ENCODE measurements around the gene SLIT2.

The SLIT2 gene

DNA sequence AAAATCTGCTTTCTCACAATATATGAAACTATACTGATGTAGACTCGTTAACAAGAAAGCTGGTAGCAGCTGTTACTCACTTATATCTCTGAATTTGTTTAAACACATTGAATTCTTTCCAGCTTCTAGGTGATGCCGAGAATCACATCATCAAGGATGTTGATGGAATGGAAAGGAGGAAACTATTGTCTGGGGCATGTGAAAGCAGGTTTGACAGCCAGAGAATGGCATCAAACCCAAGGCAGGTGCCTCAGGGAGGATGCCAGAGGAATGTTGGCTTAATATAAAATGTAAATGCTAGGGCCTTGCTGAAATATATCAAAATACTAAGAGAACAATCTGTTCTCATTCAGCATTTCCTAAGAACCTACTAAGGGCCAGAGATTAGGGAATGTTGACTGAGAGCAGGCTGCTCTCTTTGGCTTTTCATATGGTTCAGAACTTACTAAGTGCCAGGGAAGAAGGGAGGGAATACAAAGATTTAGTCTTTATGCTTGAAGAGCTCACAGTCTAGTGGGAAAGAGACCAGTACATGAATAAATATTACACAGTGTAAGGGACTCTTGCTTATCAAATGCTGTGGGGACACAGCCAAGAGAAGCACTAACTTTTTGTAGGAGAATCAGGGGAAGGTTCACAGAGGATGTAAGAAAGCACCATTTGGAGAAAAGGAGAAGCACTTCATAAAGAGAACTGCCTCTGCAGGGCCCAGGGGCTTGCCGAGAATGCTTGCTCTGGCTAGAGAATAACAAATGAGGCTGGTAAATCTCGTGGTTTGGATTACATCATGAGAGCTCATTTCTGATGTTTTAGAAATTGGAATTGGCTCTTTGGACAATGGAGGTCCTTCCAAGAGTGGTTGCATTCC, 14.7 kb downstream of the SLIT2 start:
- DNase-seq, result no peak

DNA sequence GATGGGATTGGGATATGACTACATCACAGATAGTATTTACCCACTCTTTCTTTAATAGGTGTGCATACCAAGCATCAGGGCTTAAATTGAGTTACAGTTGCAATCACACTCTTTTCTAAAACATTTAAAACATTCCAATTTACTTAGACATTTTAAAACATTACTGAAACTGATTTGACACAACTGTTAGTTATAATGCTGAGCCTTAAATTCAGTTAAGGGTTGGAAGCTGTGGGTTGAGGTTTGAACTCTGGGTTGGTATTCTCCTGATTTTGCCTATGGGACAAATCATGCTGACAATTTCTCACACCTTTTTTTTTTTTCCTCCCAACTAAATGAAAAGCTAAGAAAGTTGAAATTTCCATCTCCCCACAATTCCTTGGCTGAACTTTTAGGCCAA, 16.3 kb downstream of the SLIT2 start:
- DNase-seq, result no peak

DNA sequence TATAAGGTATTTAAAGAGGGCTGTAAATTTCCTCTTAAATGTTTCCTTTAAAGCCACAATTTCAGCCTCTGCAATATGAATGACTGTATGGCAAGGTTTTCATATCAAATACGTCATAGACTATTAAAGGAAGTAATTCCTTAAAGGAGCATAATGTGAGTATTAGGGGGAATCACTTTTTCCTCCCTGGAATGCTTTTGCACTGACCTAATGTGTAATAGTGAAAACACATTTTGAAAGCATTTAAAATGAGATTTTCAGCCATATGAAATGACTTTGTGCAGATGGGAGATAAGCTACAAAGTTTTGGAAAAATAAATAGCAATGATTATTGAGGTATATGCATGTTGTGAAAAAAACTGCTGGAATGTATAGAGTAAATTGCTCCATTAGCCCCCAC, 17.6 kb downstream of the SLIT2 start:
- DNase-seq, result no peak

DNA sequence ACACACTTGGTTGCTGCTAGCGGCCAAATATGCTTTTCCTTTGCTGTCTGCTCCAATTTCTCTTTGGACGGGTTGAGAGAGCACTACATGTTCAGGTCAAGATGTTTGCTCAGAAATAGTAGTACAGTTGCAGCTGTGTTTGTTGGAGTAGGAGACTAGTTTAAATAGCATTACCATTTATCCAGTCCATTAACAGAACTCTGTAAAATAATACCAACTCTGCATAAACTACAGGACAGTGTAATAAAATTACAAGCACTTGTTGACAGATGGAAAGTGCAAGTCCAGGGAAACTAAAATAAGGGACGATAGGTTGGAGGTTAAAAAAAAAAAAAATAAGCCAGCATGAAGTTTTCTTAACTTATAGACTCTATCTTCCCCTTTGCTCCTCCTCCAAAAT, 20.2 kb downstream of the SLIT2 start:
- DNase-seq, result no peak

DNA sequence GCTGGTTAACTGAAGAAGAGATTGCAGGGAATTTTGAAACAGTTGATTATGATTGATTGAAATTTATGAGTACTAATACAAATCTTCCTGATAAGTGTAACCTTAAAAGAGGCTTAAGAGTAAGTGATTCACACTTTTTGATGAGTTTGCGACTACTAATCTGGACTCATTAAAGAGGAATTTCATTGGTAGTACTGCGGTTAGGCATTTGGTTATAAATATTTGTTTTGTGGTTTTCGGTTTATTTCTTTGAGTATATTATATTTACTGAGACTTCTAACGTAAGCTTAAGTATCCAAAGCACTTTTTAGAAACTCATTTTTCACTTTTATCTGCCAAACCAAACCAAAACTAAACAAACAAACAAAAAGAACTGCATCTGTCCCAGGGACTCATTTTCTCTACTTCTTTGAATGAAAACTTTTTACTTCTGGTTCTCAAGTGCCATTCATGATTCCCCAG, 20.7 kb downstream of the SLIT2 start:
- DNase-seq, result no peak

DNA sequence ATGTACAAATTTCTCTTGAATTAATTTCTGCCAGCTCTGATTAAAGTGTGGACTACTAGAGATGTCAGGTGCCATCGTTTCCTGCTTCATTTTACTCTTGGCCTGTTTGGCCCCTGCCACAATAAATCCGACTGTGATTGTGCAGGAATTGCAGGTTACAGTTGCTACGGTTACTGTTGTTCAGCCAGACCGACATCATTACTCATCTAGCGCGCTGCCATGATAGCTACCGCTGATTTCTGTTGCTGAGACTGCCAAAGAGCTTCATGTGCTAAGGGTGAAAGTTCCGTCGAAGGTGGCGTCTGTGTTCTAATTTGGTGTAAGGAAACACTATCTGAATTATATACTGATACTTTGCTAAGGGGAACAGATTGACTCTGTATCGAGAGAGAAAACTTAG, 22.1 kb downstream of the SLIT2 start:
- no peak for DNase-seq

DNA sequence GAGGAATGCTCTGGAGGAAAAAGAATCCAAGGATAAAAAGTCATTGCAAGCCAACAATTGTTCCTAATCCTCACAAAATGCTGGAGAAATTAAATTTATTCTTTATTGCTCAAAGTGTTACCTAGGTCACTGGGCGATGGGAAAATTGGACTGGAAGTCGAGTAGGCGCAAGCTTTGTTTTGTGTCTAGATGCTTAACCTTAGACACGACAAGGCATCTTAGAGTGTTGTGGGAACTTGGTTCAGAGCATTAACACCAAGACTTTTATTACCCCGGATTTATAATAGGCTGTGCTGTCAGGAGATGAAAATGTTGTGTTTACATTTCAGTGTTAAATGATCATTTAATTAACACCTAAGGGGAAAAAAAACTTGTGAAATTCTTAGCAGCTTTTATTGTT, 25.1 kb downstream of the SLIT2 start:
- DNase-seq, result no peak

DNA sequence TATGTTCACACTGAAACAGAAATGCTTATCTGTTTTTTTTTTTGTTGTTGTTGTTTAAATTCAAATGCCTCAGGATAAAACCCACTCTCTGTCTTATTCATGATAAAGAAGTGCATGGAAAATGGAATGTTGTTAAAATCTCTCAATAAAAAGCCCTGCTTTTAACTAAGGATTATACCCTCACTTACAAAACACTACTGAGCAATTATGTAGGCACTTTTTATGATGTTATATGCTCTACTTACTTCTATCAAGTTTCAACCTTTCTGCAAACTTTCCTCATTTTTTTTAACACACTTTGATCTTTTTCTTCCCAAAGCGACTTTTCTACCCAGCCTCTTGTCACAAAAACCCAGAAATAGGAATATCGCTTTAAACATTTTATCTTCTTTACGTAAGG, 26.5 kb downstream of the SLIT2 start:
- DNase-seq, result no peak

DNA sequence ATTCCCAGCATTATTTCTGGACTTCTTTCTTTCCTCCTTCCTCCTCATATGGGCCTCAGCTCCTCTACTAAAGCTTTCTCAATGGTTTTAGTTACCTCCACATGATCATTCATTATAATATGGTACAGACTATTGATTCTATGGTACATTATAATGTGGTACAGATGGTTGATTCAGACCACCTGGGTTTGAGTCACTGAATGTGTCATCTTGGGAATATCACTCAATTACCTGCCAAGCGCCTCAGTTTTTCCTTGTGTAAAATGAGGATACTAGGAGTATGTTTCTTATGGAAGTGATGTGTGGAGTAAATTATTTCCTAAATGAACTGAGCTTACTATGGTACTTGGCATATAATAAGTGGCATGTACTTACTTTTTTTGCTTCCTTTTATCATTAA, 27.7 kb downstream of the SLIT2 start:
- no peak for DNase-seq

DNA sequence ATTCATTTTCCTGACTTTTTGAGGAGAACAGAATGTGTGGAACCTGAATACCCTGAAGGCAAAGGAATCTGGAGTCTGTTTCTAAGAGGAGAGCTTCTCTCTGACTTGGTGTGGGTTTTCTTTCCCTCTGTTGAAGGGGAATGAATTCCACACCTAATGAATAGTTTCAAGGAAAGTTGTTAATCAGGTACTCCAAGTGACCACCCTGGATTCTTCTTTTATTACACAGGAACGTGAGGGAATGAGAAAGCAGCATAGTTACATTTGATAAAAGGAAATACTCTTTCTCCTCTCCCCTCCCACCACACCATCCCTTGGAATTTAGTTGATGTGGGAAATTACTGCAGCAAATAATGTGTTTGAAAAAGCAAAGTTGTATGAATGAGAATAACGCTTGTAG, 29.7 kb downstream of the SLIT2 start:
- DNase-seq, result no peak

DNA sequence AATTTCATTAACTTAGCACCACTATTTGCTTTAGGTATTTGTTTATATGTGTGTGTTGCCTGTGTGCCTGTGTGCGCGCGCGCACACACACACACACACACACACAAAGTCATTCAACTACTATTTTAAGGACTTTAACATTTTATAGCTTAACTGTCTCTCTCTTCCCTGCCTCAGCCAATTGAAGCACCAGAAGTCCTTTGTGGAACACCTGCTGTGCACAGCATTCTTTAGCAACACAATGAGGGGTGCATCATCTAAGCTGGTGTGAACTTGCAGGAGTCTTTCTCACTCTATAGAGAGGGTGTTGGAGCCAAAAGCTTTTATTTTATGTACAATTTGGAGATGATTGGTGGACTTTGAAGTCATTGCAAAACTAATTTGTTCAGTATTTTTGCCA, 31.3 kb downstream of the SLIT2 start:
- DNase-seq, result no peak

DNA sequence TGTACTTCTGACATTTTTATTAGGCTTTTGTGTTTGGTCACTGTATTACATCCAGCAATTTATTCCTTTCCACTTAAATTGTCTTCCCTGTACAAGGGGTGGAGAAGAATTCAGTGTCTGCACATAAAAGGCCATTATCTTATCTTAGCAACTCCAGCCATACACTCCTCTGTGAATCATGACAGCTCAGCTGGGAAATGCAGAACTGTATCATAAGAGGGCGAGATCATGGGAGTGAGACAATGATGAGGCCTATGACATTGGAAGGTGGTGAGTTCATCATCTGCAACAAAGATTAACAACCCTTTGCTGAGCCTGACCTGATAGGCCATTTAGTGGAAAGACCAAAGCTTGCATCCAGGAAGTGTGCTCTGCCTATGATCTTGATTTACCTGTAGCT, 33.3 kb downstream of the SLIT2 start:
- DNase-seq, result no peak

DNA sequence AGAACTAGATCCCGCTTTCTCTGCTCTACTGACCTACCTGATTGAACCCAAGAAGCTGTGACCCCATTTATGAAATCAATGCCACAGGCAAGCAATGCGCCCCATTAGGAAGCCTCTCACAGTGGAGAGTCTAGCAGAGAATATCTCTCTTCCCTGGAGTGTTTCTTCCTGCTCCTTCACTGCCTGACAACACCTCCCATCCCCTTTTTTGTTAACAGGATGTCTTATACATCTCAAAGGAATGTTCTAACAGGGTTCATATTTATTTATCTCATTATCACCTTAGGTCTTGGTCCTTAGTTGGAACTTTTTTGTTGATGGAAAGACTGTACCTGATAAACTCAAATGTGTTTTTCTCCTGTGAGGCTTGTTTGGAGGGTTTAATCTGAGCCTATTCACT, 35.5 kb downstream of the SLIT2 start:
- DNase-seq, result no peak

DNA sequence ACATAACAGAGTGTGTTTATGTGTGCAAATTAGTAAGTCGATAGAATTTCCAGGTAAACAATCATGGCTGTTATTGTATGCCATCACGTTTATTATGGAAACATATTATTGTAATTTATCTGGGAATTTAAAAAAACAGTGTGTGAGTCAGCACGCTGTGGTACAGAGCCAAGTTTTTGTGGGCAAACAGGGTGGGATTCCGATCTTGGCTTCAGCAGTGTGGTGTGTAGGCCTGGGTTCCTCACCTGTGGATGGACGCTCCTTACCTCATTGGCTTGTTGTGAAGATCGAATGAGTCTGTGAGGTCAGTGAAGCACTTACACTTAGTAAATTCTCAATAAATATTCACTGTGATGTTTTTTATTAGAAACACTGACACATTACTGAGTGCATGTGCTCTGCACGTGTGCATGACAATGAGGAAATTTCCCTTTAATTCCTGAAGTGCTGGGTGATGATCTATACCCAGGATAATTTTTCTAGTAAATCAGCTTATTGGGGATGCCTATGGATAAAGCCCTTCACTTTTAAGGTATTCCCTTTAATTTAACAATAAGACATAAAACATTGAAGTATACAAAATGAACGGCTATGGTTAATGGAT, 36.4 kb downstream of the SLIT2 start:
- no peak for DNase-seq

DNA sequence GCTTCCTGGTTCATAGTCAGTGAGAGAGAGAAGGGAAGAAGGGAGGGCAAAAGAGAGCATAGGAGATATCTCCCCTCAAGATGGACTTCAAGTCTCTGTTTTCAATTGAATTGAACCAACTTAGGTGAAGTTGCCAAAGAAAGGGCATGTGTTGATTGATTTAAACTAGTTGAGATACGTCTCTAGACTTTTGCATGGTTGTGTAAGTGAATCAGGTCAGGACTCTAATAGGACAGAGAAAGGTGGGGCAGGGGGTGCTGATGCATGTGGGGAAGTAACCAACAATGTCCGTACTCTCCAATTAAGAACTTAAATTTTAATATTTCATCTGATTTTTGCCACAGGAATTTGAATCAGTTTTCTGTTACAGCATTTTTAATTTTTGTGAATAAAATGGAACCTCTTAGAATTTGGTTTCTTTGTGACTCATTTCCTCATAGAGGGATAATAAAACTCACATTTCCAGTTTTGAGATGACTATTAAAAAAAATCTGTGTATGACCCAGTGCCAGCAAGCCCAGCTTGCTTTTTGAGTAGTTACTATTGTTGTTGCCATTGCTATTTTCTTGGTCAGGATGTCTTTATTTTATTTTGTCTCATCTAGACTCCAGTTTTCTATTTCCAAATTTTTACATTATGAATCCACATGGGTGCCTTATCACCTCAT, 37.3 kb downstream of the SLIT2 start:
- DNase-seq, result no peak

DNA sequence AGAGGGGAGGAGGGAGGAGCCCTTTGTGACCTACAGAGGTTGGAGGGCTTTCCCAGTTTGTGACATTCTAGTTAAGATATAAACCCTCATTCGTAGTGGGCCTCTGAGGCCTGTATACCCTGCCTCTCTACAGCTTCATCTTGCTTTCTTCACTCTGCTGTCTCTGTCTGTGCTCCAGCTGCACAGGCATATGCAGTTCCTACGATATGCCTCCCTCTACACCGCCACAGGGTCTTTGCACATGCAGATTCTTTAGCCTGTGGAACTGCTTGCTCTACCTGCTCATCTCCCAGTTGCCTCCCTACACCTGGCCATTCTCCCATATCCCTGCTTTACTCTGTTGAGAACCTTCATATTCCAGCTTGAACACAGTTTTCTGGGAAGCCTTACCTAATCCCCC, 38.1 kb downstream of the SLIT2 start:
- DNase-seq, result no peak

DNA sequence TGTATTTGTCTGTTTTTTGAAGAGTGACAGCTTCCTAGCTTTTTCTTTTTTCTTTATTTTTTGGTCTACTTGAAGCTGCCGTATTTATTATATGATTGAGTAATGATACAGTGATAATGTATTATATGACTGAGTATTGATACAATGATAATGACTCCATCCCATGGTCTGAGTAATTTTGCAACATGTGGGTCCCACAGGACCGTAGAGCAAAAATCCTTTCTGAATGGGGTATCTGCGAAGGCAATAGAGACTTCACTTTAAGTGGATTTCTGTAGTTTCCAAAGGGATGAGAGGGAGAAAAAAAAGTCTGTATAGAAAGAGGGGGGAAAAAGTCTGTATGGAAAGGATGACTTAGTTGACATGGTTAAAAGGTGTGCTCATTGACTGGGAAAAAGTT, 41.0 kb downstream of the SLIT2 start:
- DNase-seq, result no peak

DNA sequence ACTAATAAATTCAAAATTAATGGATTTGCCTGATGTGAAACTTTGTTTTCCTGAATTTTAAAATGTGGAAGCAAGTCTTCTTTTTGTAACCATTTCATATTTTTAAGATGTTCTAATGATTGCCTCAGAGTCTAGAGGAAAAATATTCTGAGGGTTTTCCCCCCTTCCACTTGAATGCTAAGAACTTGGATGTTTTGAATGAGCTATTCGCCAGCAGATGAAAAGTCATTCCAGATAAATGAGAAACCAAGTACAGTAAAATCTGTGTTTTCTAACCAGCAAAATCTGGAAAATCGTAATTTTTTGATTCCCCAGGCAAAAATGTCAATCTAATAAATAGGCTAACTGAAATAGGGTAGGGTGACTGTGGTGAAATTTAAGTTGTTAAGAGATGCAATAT, 45.6 kb downstream of the SLIT2 start:
- no peak for DNase-seq

DNA sequence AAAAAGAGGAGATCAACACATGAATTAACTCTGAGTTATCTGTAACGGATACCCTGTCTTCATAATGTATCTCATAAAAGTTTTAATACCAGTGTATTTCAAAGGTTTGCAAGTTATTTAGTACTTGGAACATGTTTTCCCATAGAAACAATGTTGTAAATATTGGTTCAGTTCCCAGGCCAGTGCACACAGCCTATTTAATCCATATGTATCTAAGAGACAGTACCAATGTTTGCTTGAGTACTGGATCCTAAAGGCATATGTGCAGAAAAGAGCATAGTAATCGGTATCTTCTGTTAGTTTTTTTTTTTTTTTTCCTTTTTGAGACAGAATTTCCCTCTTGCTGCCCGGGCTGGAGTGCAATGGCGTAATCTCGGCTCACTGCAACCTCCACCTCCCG, 46.1 kb downstream of the SLIT2 start:
- DNase-seq, result no peak

DNA sequence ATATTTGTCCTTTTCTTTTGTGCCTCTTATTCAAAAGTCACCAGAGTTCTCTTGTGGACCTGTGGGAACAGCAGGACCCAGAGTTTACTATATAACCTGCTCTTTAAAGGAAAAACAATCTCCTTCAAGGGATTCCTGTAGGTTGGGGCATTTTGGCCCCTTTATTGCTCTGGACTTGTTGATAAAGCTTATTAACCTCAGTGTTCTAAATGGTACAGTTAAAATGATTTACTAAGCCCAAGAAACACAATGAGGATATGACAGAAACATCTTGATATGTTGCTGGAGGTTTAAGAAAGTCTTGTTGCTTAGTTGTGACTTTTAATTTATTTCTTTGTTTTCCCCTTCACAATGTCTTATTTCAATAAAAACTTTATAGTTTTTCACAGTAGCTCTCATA, 46.8 kb downstream of the SLIT2 start:
- DNase-seq, result no peak

DNA sequence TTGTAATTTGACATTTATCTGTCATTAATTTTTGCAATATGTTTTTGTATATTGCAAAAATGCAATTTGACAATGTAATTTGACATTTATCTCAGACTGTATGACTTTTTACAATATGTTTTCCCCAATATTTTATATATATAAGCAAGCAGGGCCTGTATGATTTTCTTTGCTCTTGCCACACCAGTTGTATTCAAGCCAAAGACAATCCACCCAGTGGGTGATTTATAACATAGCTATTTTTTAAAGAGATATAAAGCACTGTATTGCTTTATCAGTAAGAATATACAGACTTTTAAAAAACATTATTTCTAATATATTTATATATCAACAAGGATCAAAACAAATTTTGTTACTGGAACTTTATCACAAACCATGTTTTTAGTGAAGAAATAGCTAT, 47.3 kb downstream of the SLIT2 start:
- DNase-seq, result no peak

DNA sequence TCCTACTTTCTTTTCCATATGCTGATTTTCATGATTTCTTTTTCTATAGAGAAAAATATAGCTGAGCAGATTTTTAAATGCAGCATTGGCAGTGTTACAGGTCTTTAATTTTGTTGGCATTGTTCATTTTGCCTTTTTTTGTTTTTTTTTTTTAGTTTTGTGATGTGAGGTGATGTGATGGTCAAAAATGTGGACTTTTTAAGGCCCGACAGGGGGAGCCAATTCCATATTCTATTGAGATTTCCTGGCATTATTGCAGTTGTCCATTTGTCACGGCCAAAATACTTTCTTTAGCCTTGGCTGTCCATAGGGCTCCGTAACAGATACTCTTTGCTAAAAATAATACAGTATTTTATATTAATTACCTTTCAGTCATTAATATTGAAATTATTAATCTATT, 47.8 kb downstream of the SLIT2 start:
- no peak for DNase-seq

DNA sequence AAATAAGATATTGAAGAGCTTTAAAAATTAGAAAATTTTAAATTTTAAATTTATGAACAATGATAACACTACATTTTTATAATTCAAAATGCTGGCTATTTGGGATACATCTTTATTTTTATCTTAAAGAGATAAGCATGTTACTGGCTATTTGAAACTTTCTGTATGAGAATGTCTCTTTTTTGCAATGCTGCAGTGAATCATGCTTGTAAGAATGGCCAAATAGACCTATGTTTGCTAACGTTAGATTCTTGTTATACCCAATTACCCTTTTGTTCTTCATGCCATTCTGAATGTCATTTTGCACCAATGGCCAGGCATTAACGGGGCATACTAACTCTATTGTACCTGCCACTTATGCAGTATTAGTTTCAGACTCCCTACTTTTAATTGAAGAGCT, 49.5 kb downstream of the SLIT2 start:
- no peak for DNase-seq

All from NCI-H1930 (cell line).